ENCODE data around the gene SMIM26.
A peak's percentile ranks its signal among the peaks of the same experiment; 100 is the strongest.

The SMIM26 gene

GRCh38 chr20:18585134-18585533 is 17.9 kb downstream of the SMIM26 start:
- peak; percentile 98 for DNase-seq (ENCODE audit: low spot score)

GRCh38 chr20:18587665-18588573 is 20.7 kb downstream of the SMIM26 start, which contains the start of gene DTD1:
DTD1 (plus strand) TSS chr20:18588054; CDS start chr20:18588073, 19 bp downstream.
- DNase-seq (ENCODE audit: low spot score): peak; percentile 92

- no peak for DNase-seq (ENCODE audit: low spot score)
Observed at GRCh38 chr20:18588574-18588933, 21.3 kb downstream of the SMIM26 start.

GRCh38 chr20:18589941-18590674 is 22.9 kb downstream of the SMIM26 start:
- no peak for DNase-seq (ENCODE audit: low spot score)

- DNase-seq (ENCODE audit: low spot score): no peak
Observed at GRCh38 chr20:18596270-18596669, 29.0 kb downstream of the SMIM26 start.

GRCh38 chr20:18609741-18610140 is 42.5 kb downstream of the SMIM26 start:
- no peak for DNase-seq (ENCODE audit: low spot score)

GRCh38 chr20:18611492-18611891 is 44.3 kb downstream of the SMIM26 start:
- no peak for DNase-seq (ENCODE audit: low spot score)

- DNase-seq (ENCODE audit: low spot score): peak; percentile 81
Observed at GRCh38 chr20:18613553-18613952, 46.3 kb downstream of the SMIM26 start.

- DNase-seq (ENCODE audit: low spot score): no peak
Observed at GRCh38 chr20:18614244-18614643, 47.0 kb downstream of the SMIM26 start.

GRCh38 chr20:18615020-18615650 is 47.9 kb downstream of the SMIM26 start:
- DNase-seq (ENCODE audit: low spot score): no peak
